K562 (cell line): ENCODE data around the gene GAD1. TPM values are rescaled to one million over a fixed set of nuclear protein-coding genes. Genes with fewer than 3 reads are reported as not detected.

Source experiments
- ATAC-seq: fragments of 200-7000 bp; cut with Tn5 transposase; 3 replicates; pipeline ENCODE4 v1.9.1; 2020; ENCODE audit warnings: moderate library complexity
- BruUV-seq: library from RNA; stranded (reverse); fragments of 400-500 nt; replicated peaks from 2 replicates; lab custom pipeline; 2021; lab: Mats Ljungman, UMichigan
- CTCF ChIA-PET: fragments of 300-600 bp; formaldehyde crosslinking; extraction: SDS; loops from one replicate; lab custom pipeline; 2021; ENCODE audit warnings: low intra/inter-chr PET ratio; lab: Yijun Ruan, JAX
- POLR2A ChIA-PET: fragments of 300-600, 350-650 bp; sonication (Branson Sonifier 250); formaldehyde crosslinking; extraction: SDS; loops from one replicate; lab custom pipeline; 2021; ENCODE audit warnings: antibody characterized with exemption, inconsistent platforms; lab: Yijun Ruan, JAX
- DNase-seq, 4 experiments: peaks; one replicate each; pipeline versions ENCODE4 v3.0.0 to v3.0.0-alpha.2; 2011 to 2018; ENCODE audit warnings: low spot score in 3 of 4, mixed read lengths in 3 of 4; ENCODE audit errors: extremely low read depth in 1 of 4
- FAIRE-seq: peaks from 2 replicates; lab custom pipeline; 2011; peaks lifted over from hg19 to GRCh38; lab: Jason Lieb, UNC
- H2AFZ ChIP-seq: 2 replicates; pipeline ENCODE4 v1.6.0; 2011; ENCODE audit warnings: low read depth, low read length, control low read depth, inconsistent platforms
- H3K27ac ChIP-seq: fragments of 200-600 bp; 3 replicates; pipeline ENCODE4 v1.8.0; 2011; ENCODE audit warnings: low read depth, mild to moderate bottlenecking, control low read depth, inconsistent platforms, low read length, moderate library complexity, mixed read lengths; ENCODE audit errors: extremely low read depth
- H3K27me3 ChIP-seq, 2 experiments: fragments of 300-600 bp in 1 of 2; 2 replicates in 1 of 2; 3 replicates in 1 of 2; pipeline versions ENCODE4 v1.6.0 to v1.8.0; 2011; ENCODE audit warnings: inconsistent platforms in 2 of 2, low read length in 2 of 2, mild to moderate bottlenecking in 1 of 2, mixed read lengths in 1 of 2, moderate library complexity in 1 of 2; ENCODE audit not compliant: control insufficient read depth in 2 of 2, insufficient read depth in 2 of 2
- H3K36me3 ChIP-seq: fragments of 300-600 bp; 3 replicates; pipeline ENCODE4 v1.8.0; 2011; ENCODE audit warnings: mild to moderate bottlenecking, low read length, inconsistent platforms; ENCODE audit not compliant: control insufficient read depth, insufficient read depth
- H3K4me1 ChIP-seq, 2 experiments: fragments of 200-600 bp in 1 of 2; replicated peaks in 1 of 2; 2 replicates in 1 of 2; 3 replicates in 1 of 2; pipeline versions ENCODE4 v1.5.1 to v1.8.0; 2011; ENCODE audit warnings: inconsistent platforms in 2 of 2, low read length in 2 of 2, mild to moderate bottlenecking in 1 of 2, mixed read lengths in 1 of 2, moderate library complexity in 1 of 2; ENCODE audit not compliant: control insufficient read depth in 2 of 2, insufficient read depth in 2 of 2
- H3K4me2 ChIP-seq: 2 replicates; pipeline ENCODE4 v1.6.1; 2011; ENCODE audit warnings: low read length, control low read depth, inconsistent platforms, mixed read lengths; ENCODE audit not compliant: insufficient read depth
- H3K4me3 ChIP-seq: fragments of 200-600 bp; sonication (generic), shearing (Covaris generic); 2 replicates; pipeline ENCODE4 v1.5.1; 2016; ENCODE audit warnings: control low read depth, inconsistent platforms
- H3K79me2 ChIP-seq: fragments of 200-600 bp; 3 replicates; pipeline ENCODE4 v1.8.0; 2011; ENCODE audit warnings: low read length, inconsistent platforms; ENCODE audit not compliant: control insufficient read depth, insufficient read depth
- H3K9ac ChIP-seq, 2 experiments: 2 replicates each; pipeline versions ENCODE4 v1.6.0 to v1.6.1; 2011; ENCODE audit warnings: low read depth in 2 of 2, low read length in 2 of 2, control low read depth in 1 of 2, inconsistent platforms in 1 of 2, mild to moderate bottlenecking in 1 of 2, mixed read lengths in 1 of 2; ENCODE audit not compliant: insufficient read depth in 1 of 2
- H3K9me1 ChIP-seq: one replicate; pipeline ENCODE4 v1.6.0; 2011; ENCODE audit warnings: inconsistent platforms, mild to moderate bottlenecking, low read length, moderate library complexity; ENCODE audit not compliant: control insufficient read depth, insufficient read depth
- H3K9me3 ChIP-seq: replicated peaks from 2 replicates; pipeline ENCODE4 v1.5.1; 2011; ENCODE audit warnings: low read depth, low read length, inconsistent platforms; ENCODE audit not compliant: control insufficient read depth, insufficient read depth
- H4K20me1 ChIP-seq: replicated peaks from 2 replicates; pipeline ENCODE4 v1.6.1; 2011; ENCODE audit warnings: low read length, inconsistent platforms, mixed read lengths; ENCODE audit not compliant: control insufficient read depth, insufficient read depth
- CSDE1 ChIP-seq, 2 experiments: fragments of 450-650 bp; IDR thresholded peaks; 2 replicates each; pipeline ENCODE4 v1.6.1; 2016; ENCODE audit warnings: mild to moderate bottlenecking in 1 of 2
- DIDO1 ChIP-seq: fragments of 450-650 bp; IDR thresholded peaks from 2 replicates; pipeline ENCODE4 v1.6.1; 2016; ENCODE audit warnings: low read depth, missing biosample characterization, missing genetic modification characterization
- GABPB1 ChIP-seq: sonication (generic); formaldehyde crosslinking; IDR thresholded peaks from 2 replicates; pipeline ENCODE4 v1.8.0; 2022; ENCODE audit warnings: mild to moderate bottlenecking, missing genetic modification reagents
- GATAD2A ChIP-seq: fragments of 450-650 bp; IDR thresholded peaks from 2 replicates; pipeline ENCODE4 v1.6.1; 2017
- KAT7 ChIP-seq: sonication (generic); formaldehyde crosslinking; IDR thresholded peaks from 2 replicates; pipeline ENCODE4 v1.8.0; 2022; ENCODE audit warnings: missing genetic modification reagents, mild to moderate bottlenecking, borderline replicate concordance
- LEF1 ChIP-seq: fragments of 450-650 bp; IDR thresholded peaks from 2 replicates; pipeline ENCODE4 v1.6.1; 2016; ENCODE audit warnings: mild to moderate bottlenecking
- MITF ChIP-seq: IDR thresholded peaks from 2 replicates; pipeline ENCODE4 v1.6.1; 2014; ENCODE audit warnings: antibody characterized with exemption
- NFRKB ChIP-seq: fragments of 450-650 bp; IDR thresholded peaks from 2 replicates; pipeline ENCODE4 v1.6.1; 2016; ENCODE audit warnings: low read depth
- PHB2 ChIP-seq: fragments of 450-650 bp; IDR thresholded peaks from 2 replicates; pipeline ENCODE4 v1.6.1; 2017; ENCODE audit warnings: low read depth
- SOX6 ChIP-seq: fragments of 450-650 bp; IDR thresholded peaks from 2 replicates; pipeline ENCODE4 v1.6.1; 2014; ENCODE audit warnings: mild to moderate bottlenecking
- ZC3H11A ChIP-seq: IDR thresholded peaks from 2 replicates; pipeline ENCODE4 v1.6.1; 2012; ENCODE audit warnings: low read depth, low read length, improper control_type of control experiment
- ZNF224 ChIP-seq: sonication (generic); formaldehyde crosslinking; IDR thresholded peaks from 2 replicates; pipeline ENCODE4 v1.8.0; 2022; ENCODE audit warnings: mild to moderate bottlenecking, missing genetic modification reagents
- ZNF561 ChIP-seq: fragments of 450-650 bp; formaldehyde crosslinking; conservative IDR thresholded peaks from 2 replicates; pipeline ENCODE4 v1.4.0; 2020; ENCODE audit warnings: mild to moderate bottlenecking, moderate library complexity
- WGBS: fragments of 100-300 bp; shearing (Covaris generic); methylation state at CpG from one replicate; pipeline ENCODE4 v1.1.6; 2016; ENCODE audit warnings: low coverage, mixed read lengths; ENCODE audit not compliant: insufficient coverage; ENCODE audit errors: missing lambda C conversion rate; 5-methylcytosine and 5-hydroxymethylcytosine counted together
- in situ Hi-C: fragments of 300-500 bp; cut with MboI; formaldehyde crosslinking; loops from 4 replicates; pipeline ENCODE4 v1.15.0; 2018; ENCODE audit warnings: inconsistent platforms, mixed read lengths
- intact Hi-C: fragments of 100-400 bp; cut with micrococcal nuclease; formaldehyde crosslinking; loops from 2 replicates; pipeline ENCODE4 v1.14.2; 2022
- polyA plus RNA-seq, 8 experiments: library from polyadenylated mRNA; depleted of rRNA in 4 of 8; stranded (reverse) in 5 of 8; unstranded in 3 of 8; fragments of >200 nt; fragmentation: Nextera tagmentation in 2 of 8; fragmentation: Illumina TruSeq in 1 of 8; extraction: Ambion mirVana in 2 of 8; extraction: Trizol in 1 of 8; gene quantifications; 2 replicates each; pipeline versions ENCODE4 v1.2.1 to v1.2.3, GENCODE V29; 2011 to 2014; ENCODE audit warnings: inconsistent platforms in 1 of 8, missing spikeins in 1 of 8
- total RNA-seq, 7 experiments: library from RNA; depleted of rRNA in 6 of 7; stranded (reverse); fragments of >200 nt in 6 of 7; fragmentation: Illumina TruSeq in 2 of 7; extraction: Trizol in 2 of 7; gene quantifications; 2 replicates each; pipeline versions ENCODE4 v1.2.1 to v1.2.3, GENCODE V29; 2011 to 2021; ENCODE audit warnings: low replicate concordance in 1 of 7
- TF ChIP-seq, protein P1 (sequence below): fragments of 150-350 bp; IDR thresholded peaks from 2 replicates; pipeline ENCODE4 v1.6.1; 2014; ENCODE audit warnings: low read depth, mild to moderate bottlenecking, low read length, borderline replicate concordance
- TF ChIP-seq, protein P2 (sequence below): fragments of 200-800 bp; sonication (Bioruptor generic); IDR thresholded peaks from 2 replicates; pipeline ENCODE4 v1.6.1; 2017; ENCODE audit warnings: missing genetic modification characterization, missing compliant biosample characterization

The GAD1 gene
- total and polyA plus RNA-seq, 9 of the 15 experiments (the other 6 are each of a cell fraction or from before 2014, with no cell fraction given): 2.7 to 29.1 (median 15.7) TPM

DNA sequence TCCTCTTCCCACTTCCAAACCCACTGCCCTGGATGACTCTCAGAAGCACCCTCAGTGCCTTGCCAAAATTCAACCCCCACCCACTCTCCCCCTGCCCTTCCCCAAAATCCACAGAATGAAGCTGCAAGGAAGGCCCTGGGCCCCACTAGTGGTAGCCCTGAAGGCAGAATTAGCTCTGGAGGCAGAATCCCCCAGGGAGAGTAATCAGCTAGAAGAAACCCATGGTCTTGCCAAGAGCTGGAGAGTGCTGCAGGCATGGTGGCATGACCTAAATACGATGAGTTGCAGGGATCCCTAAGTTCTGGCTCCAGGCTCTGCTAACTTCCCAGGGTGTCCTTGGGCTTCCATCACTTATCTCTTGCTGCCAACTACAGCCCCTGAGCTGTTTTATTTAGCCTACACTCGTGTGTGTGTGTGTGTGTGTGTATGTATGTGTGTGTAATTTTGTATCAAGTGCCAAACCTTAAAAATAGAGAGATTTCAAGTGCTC is 7.9 kb downstream of the GAD1 start:
- WGBS: 19% methylated on average over 2 of the region's 2 CpGs
- Histone ChIP-seq H3K27ac (no peak overlapping the region), H3K27me3 (peaks cover 0 to 22% of the 10 kb centered on the region in 2 experiments; a peak in 2 of 5 replicates), H3K9ac (no peak overlapping the region), H3K9me3 (no peaks in the 10 kb centered on the region; the same call in 1 of the 2 replicates), H3K79me2 (no peaks in the 10 kb centered on the region), H3K4me2 (no peak overlapping the region), H4K20me1 (no peaks in the 10 kb centered on the region), H3K4me3 (no peak overlapping the region), H3K9me1 (no peaks in the 10 kb centered on the region), H3K36me3 (no peaks in the 10 kb centered on the region), H2AFZ (no peak overlapping the region), H3K4me1 (peaks cover 0 to 34% of the 10 kb centered on the region in 2 experiments; a peak in 3 of 5 replicates)
- ChIA-PET CTCF (no interaction called here), POLR2A (interaction anchor here (0.6 to 1.0 kb wide), 3 partner anchors 14 to 292 kb away, joined by 3 read pairs; no protein-coding TSS in a partner anchor)
- intact Hi-C loops: no loop called here
- BruUV-seq: no TSS peak
- TF ChIP-seq GABPB1: no peak
- no peak for TF ChIP-seq ZNF224 (CRISPR knock-in tag)
- TF ChIP-seq, protein P1, sequence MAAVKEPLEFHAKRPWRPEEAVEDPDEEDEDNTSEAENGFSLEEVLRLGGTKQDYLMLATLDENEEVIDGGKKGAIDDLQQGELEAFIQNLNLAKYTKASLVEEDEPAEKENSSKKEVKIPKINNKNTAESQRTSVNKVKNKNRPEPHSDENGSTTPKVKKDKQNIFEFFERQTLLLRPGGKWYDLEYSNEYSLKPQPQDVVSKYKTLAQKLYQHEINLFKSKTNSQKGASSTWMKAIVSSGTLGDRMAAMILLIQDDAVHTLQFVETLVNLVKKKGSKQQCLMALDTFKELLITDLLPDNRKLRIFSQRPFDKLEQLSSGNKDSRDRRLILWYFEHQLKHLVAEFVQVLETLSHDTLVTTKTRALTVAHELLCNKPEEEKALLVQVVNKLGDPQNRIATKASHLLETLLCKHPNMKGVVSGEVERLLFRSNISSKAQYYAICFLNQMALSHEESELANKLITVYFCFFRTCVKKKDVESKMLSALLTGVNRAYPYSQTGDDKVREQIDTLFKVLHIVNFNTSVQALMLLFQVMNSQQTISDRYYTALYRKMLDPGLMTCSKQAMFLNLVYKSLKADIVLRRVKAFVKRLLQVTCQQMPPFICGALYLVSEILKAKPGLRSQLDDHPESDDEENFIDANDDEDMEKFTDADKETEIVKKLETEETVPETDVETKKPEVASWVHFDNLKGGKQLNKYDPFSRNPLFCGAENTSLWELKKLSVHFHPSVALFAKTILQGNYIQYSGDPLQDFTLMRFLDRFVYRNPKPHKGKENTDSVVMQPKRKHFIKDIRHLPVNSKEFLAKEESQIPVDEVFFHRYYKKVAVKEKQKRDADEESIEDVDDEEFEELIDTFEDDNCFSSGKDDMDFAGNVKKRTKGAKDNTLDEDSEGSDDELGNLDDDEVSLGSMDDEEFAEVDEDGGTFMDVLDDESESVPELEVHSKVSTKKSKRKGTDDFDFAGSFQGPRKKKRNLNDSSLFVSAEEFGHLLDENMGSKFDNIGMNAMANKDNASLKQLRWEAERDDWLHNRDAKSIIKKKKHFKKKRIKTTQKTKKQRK: no peak
- no peak for TF ChIP-seq KAT7 (CRISPR knock-in tag)
- no peak for TF ChIP-seq CSDE1 (IDR thresholded peaks at IDR 0.05)
- TF ChIP-seq DIDO1 (tag): no peak
- TF ChIP-seq, protein P2, sequence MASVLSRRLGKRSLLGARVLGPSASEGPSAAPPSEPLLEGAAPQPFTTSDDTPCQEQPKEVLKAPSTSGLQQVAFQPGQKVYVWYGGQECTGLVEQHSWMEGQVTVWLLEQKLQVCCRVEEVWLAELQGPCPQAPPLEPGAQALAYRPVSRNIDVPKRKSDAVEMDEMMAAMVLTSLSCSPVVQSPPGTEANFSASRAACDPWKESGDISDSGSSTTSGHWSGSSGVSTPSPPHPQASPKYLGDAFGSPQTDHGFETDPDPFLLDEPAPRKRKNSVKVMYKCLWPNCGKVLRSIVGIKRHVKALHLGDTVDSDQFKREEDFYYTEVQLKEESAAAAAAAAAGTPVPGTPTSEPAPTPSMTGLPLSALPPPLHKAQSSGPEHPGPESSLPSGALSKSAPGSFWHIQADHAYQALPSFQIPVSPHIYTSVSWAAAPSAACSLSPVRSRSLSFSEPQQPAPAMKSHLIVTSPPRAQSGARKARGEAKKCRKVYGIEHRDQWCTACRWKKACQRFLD (CRISPR knock-in tag): no peak
- TF ChIP-seq SOX6: no peak
- TF ChIP-seq ZC3H11A: no peak
- TF ChIP-seq LEF1: no peak
- TF ChIP-seq ZNF561: no peak
- no peak for TF ChIP-seq MITF
- TF ChIP-seq PHB2: no peak
- no peak for TF ChIP-seq NFRKB
- TF ChIP-seq GATAD2A: no peak
- FAIRE-seq: peak; percentile 6
- ATAC-seq: no peak
- in situ Hi-C loops: loop anchor here (25.0 kb wide), 1 partner anchor 887 kb away; no protein-coding TSS in a partner anchor
- no peak for DNase-seq
